ENCODE data around the gene NCAPH2.
A peak's percentile ranks its signal among the peaks of the same experiment; 100 is the strongest.

The NCAPH2 gene

GRCh38 chr22:50504369-50505211, 3.4 kb upstream of the NCAPH2 start:
- TF ChIP-seq NFRKB (IDR thresholded peaks at IDR 0.05) = no peak
- no peak for TF ChIP-seq ELF4 (IDR thresholded peaks at IDR 0.05)
- no peak for TF ChIP-seq ARNT (IDR thresholded peaks at IDR 0.05)
- no peak for TF ChIP-seq TARDBP (IDR thresholded peaks at IDR 0.05)
- no peak for TF ChIP-seq SUZ12 (IDR thresholded peaks at IDR 0.05)
- no peak for TF ChIP-seq PKNOX1 (IDR thresholded peaks at IDR 0.05)
- TF ChIP-seq LEF1 (IDR thresholded peaks at IDR 0.05; ENCODE audit: borderline replicate concordance) = no peak
- no peak for TF ChIP-seq ZNF384 (IDR thresholded peaks at IDR 0.05)
- no peak for TF ChIP-seq FOXK2 (IDR thresholded peaks at IDR 0.05)
- TF ChIP-seq CTBP1 (IDR thresholded peaks at IDR 0.05; ENCODE audit: borderline replicate concordance) = no peak
- TF ChIP-seq SP1 (IDR thresholded peaks at IDR 0.05) = no peak
- no peak for TF ChIP-seq FOXM1 (IDR thresholded peaks at IDR 0.05; ENCODE audit: borderline replicate concordance)
- TF ChIP-seq FOXA1 (IDR thresholded peaks at IDR 0.05) = no peak
- TF ChIP-seq BHLHE40 (IDR thresholded peaks at IDR 0.05; ENCODE audit: borderline replicate concordance) = no peak
- no peak for TF ChIP-seq HDGF (IDR thresholded peaks at IDR 0.05; ENCODE audit: borderline replicate concordance)
- no peak for TF ChIP-seq L3MBTL2 (conservative IDR thresholded peaks at IDR 0.05)
- POLR2A ChIA-PET = no interaction called here
- no peak for DNase-seq (ENCODE audit: extremely low spot score)
- CTCF ChIA-PET = no interaction called here

GRCh38 chr22:50505276-50505775, 2.7 kb upstream of the NCAPH2 start:
- DNase-seq (ENCODE audit: extremely low spot score) = no peak
- CTCF ChIA-PET = no interaction called here
- POLR2A ChIA-PET = no interaction called here
- TF ChIP-seq FOXK2 (IDR thresholded peaks at IDR 0.05) = no peak
- no peak for TF ChIP-seq CTBP1 (IDR thresholded peaks at IDR 0.05; ENCODE audit: borderline replicate concordance)
- TF ChIP-seq TARDBP (IDR thresholded peaks at IDR 0.05) = no peak
- TF ChIP-seq ARNT (IDR thresholded peaks at IDR 0.05) = no peak
- no peak for TF ChIP-seq ELF4 (IDR thresholded peaks at IDR 0.05)
- no peak for TF ChIP-seq PKNOX1 (IDR thresholded peaks at IDR 0.05)
- TF ChIP-seq LEF1 (IDR thresholded peaks at IDR 0.05; ENCODE audit: borderline replicate concordance) = no peak
- no peak for TF ChIP-seq L3MBTL2 (conservative IDR thresholded peaks at IDR 0.05)

GRCh38 chr22:50505776-50506610, 2.0 kb upstream of the NCAPH2 start:
- TF ChIP-seq SP1 (IDR thresholded peaks at IDR 0.05) = no peak
- TF ChIP-seq TARDBP (IDR thresholded peaks at IDR 0.05) = no peak
- no peak for TF ChIP-seq ZNF384 (IDR thresholded peaks at IDR 0.05)
- no peak for TF ChIP-seq FOXM1 (IDR thresholded peaks at IDR 0.05; ENCODE audit: borderline replicate concordance)
- TF ChIP-seq BHLHE40 (IDR thresholded peaks at IDR 0.05; ENCODE audit: borderline replicate concordance) = no peak
- TF ChIP-seq ELF4 (IDR thresholded peaks at IDR 0.05) = no peak
- no peak for TF ChIP-seq L3MBTL2 (conservative IDR thresholded peaks at IDR 0.05)
- no peak for TF ChIP-seq NFRKB (IDR thresholded peaks at IDR 0.05)
- CTCF ChIA-PET = interaction anchor here (1.0 kb wide), 1 partner anchor 8 kb away, joined by 4 read pairs; no protein-coding TSS in a partner anchor
- POLR2A ChIA-PET = interaction anchor here (7.4 kb wide), 1 partner anchor 19 kb away, joined by 193 read pairs; the partner anchor contains the start of gene SCO2
- no peak for DNase-seq (ENCODE audit: extremely low spot score)

GRCh38 chr22:50506611-50507420, 1.2 kb upstream of the NCAPH2 start:
- POLR2A ChIA-PET = interaction anchor here (7.4 kb wide), 1 partner anchor 18 kb away, joined by 193 read pairs; the partner anchor contains the start of gene SCO2
- CTCF ChIA-PET = interaction anchor here (1.0 kb wide), 1 partner anchor 9 kb away, joined by 4 read pairs; no protein-coding TSS in a partner anchor
- DNase-seq (ENCODE audit: extremely low spot score) = no peak
- no peak for TF ChIP-seq FOXM1 (IDR thresholded peaks at IDR 0.05; ENCODE audit: borderline replicate concordance)
- TF ChIP-seq SP1 (IDR thresholded peaks at IDR 0.05) = no peak

GRCh38 chr22:50507421-50507990, 518 bp upstream of the NCAPH2 start, which contains the start of gene LMF2:
LMF2 (minus strand) TSS chr22:50507702; CDS start chr22:50507675, 27 bp downstream.
- ChIA-PET POLR2A (interaction anchor here (0.6 to 7.4 kb wide), 29 partner anchors 8 to 256 kb away, joined by 3 to 193 read pairs (median 4); partner anchors contain the start of genes ADM2, CHKB, CPT1B and HDAC10), CTCF (interaction anchor here (0.7 to 1.1 kb wide), 2 partner anchors 9 to 18 kb away, joined by 5 read pairs; partner anchors contain the start of gene SCO2)
- DNase-seq (ENCODE audit: extremely low spot score) = peak; percentile 94
- TF ChIP-seq FOXK2 (IDR thresholded peaks at IDR 0.05) (no peak), LEF1 (IDR thresholded peaks at IDR 0.05; ENCODE audit: borderline replicate concordance) (no peak), CTBP1 (IDR thresholded peaks at IDR 0.05; ENCODE audit: borderline replicate concordance) (no peak), L3MBTL2 (conservative IDR thresholded peaks at IDR 0.05) (no peak), BHLHE40 (IDR thresholded peaks at IDR 0.05; ENCODE audit: borderline replicate concordance) (no peak), NFRKB (IDR thresholded peaks at IDR 0.05) (no peak), FOXM1 (IDR thresholded peaks at IDR 0.05; ENCODE audit: borderline replicate concordance) (no peak), ZNF384 (IDR thresholded peaks at IDR 0.05) (no peak), SUZ12 (IDR thresholded peaks at IDR 0.05) (no peak), TARDBP (IDR thresholded peaks at IDR 0.05) (no peak), HDGF (IDR thresholded peaks at IDR 0.05; ENCODE audit: borderline replicate concordance) (no peak), ARNT (IDR thresholded peaks at IDR 0.05) (no peak), FOXA1 (IDR thresholded peaks at IDR 0.05) (no peak), ELF4 (IDR thresholded peaks at IDR 0.05) (no peak), PKNOX1 (IDR thresholded peaks at IDR 0.05) (no peak), SP1 (IDR thresholded peaks at IDR 0.05) (no peak)
